Upper lobe of right lung (tissue), 1 donor: ENCODE measurements around the gene WDR26. TPM values are rescaled to one million over a fixed set of nuclear protein-coding genes. Genes with fewer than 3 reads are reported as not detected.
"Not testable (repeated sequence)": the region's sequence is repeated elsewhere in the genome, so short reads cannot be mapped to it uniquely, and the experiment has no call there.

Experiments used
- ATAC-seq: fragments of 200-7000 bp; cut with Tn5 transposase; one replicate; pipeline ENCODE4 v1.9.1; 2020; ENCODE audit warnings: mild to moderate bottlenecking, moderate library complexity
- DNase-seq: peaks from one replicate; pipeline ENCODE4 v3.0.0-alpha.2; 2020
- H3K27ac ChIP-seq: fragments of 200-600 bp; one replicate; pipeline ENCODE4 v1.8.0; 2022
- H3K27me3 ChIP-seq: fragments of 200-600 bp; one replicate; pipeline ENCODE4 v1.8.0; 2022; ENCODE audit warnings: mild to moderate bottlenecking
- H3K36me3 ChIP-seq: fragments of 200-600 bp; one replicate; pipeline ENCODE4 v1.8.0; 2022
- H3K4me1 ChIP-seq: fragments of 200-600 bp; one replicate; pipeline ENCODE4 v1.8.0; 2022
- H3K4me3 ChIP-seq: fragments of 200-600 bp; one replicate; pipeline ENCODE4 v1.8.0; 2022; ENCODE audit warnings: mild to moderate bottlenecking
- H3K9me3 ChIP-seq: fragments of 200-600 bp; one replicate; pipeline ENCODE4 v1.8.0; 2022
- intact Hi-C: fragments of 100-400 bp; cut with DNase I; formaldehyde crosslinking; loops from one replicate; pipeline ENCODE4 v1.11.0; 2022
- total RNA-seq: library from RNA; stranded (reverse); fragmentation: NEBNext Ultra II Directional; extraction: Animal tissue kit (Norgen Biotek cat#: 25700); gene quantifications from one replicate; pipeline ENCODE4 v1.2.1, GENCODE V29; 2021
- TF ChIP-seq, protein P1 (sequence below): fragments of 200-600 bp; IDR thresholded peaks from one replicate; pipeline ENCODE4 v1.8.0; 2022; ENCODE audit warnings: antibody characterized with exemption
- donor health status: DM: no; HTN: yes; CAD: no; lungs with severe emphysema.

Gene WDR26
- total RNA-seq, 1 donor from 2014 or later, result 96.1 TPM

- Histone ChIP-seq H3K9me3 (no peaks in the 10 kb centered on the region), H3K27ac (no peak overlapping the region), H3K27me3 (no peaks in the 10 kb centered on the region), H3K4me1 (peaks cover 18% of the 10 kb centered on the region), H3K36me3 (no peaks in the 10 kb centered on the region), H3K4me3 (no peak overlapping the region)
- no peak for ATAC-seq
- TF ChIP-seq, protein P1, sequence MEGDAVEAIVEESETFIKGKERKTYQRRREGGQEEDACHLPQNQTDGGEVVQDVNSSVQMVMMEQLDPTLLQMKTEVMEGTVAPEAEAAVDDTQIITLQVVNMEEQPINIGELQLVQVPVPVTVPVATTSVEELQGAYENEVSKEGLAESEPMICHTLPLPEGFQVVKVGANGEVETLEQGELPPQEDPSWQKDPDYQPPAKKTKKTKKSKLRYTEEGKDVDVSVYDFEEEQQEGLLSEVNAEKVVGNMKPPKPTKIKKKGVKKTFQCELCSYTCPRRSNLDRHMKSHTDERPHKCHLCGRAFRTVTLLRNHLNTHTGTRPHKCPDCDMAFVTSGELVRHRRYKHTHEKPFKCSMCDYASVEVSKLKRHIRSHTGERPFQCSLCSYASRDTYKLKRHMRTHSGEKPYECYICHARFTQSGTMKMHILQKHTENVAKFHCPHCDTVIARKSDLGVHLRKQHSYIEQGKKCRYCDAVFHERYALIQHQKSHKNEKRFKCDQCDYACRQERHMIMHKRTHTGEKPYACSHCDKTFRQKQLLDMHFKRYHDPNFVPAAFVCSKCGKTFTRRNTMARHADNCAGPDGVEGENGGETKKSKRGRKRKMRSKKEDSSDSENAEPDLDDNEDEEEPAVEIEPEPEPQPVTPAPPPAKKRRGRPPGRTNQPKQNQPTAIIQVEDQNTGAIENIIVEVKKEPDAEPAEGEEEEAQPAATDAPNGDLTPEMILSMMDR, result no peak
- no peak for DNase-seq
- intact Hi-C loops, result no loop called here
These were observed 80.3 kb downstream of the WDR26 start for GRCh38 chr1:224353975-224354925.

GRCh38 chr1:224352436-224353085 lies 82.0 kb downstream of the WDR26 start:
- H3K27ac ChIP-seq, ATAC-seq, H3K4me1 ChIP-seq, H3K27me3 ChIP-seq, H3K4me3 ChIP-seq, H3K9me3 ChIP-seq, DNase-seq, intact Hi-C loops, H3K36me3 ChIP-seq: not testable (repeated sequence)

DNA sequence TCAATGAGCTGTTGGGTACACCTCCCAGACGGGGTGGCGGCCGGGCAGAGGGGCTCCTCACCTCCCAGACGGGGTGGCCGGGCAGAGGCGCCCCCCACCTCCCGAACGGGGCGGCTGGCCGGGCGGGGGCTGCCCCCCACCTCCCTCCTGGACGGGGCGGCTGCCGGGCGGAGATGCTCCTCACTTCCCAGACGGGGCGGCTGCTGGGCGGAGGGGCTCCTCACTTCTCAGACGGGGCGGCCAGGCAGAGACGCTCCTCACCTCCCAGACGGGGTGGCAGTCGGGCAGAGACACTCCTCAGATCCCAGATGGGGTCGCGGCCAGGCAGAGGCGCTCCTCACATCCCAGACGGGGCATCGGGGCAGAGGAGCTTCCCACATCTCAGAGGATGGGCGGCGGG lies 84.9 kb downstream of the WDR26 start:
- H3K4me3 ChIP-seq, H3K27me3 ChIP-seq, H3K36me3 ChIP-seq, H3K27ac ChIP-seq, H3K4me1 ChIP-seq, intact Hi-C loops, DNase-seq, H3K9me3 ChIP-seq, ATAC-seq: not testable (repeated sequence)

- Histone ChIP-seq H3K4me1 (no peaks in the 10 kb centered on the region), H3K27me3 (no peaks in the 10 kb centered on the region), H3K27ac (no peak overlapping the region), H3K9me3 (peaks cover 14% of the 10 kb centered on the region), H3K36me3 (no peaks in the 10 kb centered on the region), H3K4me3 (no peak overlapping the region)
- DNase-seq (no peak), ATAC-seq (no peak)
- intact Hi-C loops, result no loop called here
- TF ChIP-seq, protein P1, result no peak
These were observed 86.5 kb downstream of the WDR26 start for GRCh38 chr1:224348137-224348536.

DNA sequence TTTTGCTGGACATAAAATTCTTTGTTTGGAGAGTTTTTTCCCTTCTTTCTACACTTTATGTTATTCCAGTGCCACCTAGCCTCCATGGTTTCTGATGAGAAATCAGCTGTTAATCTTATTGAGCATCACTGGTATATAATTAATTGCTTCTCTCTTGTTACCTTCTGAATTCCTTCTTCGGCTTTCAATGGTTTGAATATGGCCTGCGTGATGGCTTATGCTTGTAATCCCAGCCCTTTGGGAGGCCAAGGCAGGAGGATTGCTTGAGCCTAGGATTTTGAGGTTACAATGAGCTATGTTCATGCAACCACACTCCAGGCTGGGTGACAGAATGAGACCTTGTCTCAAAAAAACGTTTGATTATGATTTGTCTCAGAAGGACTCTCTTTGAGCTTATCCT lies 90.9 kb downstream of the WDR26 start:
- TF ChIP-seq, protein P1, result no peak
- Histone ChIP-seq H3K36me3 (no peaks in the 10 kb centered on the region), H3K4me1 (peaks cover 7% of the 10 kb centered on the region), H3K4me3 (no peak overlapping the region), H3K27ac (no peak overlapping the region), H3K27me3 (no peaks in the 10 kb centered on the region), H3K9me3 (peaks cover 20% of the 10 kb centered on the region)
- DNase-seq (no peak), ATAC-seq (no peak)
- intact Hi-C loops, result no loop called here

- peak; percentile 75 for ATAC-seq
- H3K4me3 ChIP-seq, result peak overlapping the region; percentile 51
- H3K27ac ChIP-seq, result peak overlapping the region; percentile 40
- H3K4me1 ChIP-seq, intact Hi-C loops, H3K36me3 ChIP-seq, H3K27me3 ChIP-seq: not testable (repeated sequence)
- peaks cover 20% of the 10 kb centered on the region for H3K9me3 ChIP-seq
- DNase-seq, result peak; percentile 71
These were observed 93.9 kb downstream of the WDR26 start for GRCh38 chr1:224340453-224341384.
